ENCODE results near the gene AHCY.

AHCY gene

GRCh38 chr20:34282041-34282440 lies 21.1 kb downstream of the AHCY start:
- H3K36me3 ChIP-seq (ENCODE audit: control insufficient read depth, insufficient read depth, low read length), result peaks cover 44% of the 10 kb centered on the region
- WGBS (ENCODE audit: extremely low coverage, insufficient coverage, low lambda C conversion rate), result no CpG with 5 or more reads among the region's 4 CpGs

GRCh38 chr20:34281177-34281576 lies 22.0 kb downstream of the AHCY start:
- no peak overlapping the region for H3K4me2 ChIP-seq (ENCODE audit: low read length)
- H3K56ac ChIP-seq (ENCODE audit: low read length), result no peak overlapping the region
- H3K27me3 ChIP-seq (ENCODE audit: insufficient read depth, low read length, poor library complexity), result no peaks in the 10 kb centered on the region
- H3K18ac ChIP-seq (ENCODE audit: low read length), result no peak overlapping the region
- H2BK5ac ChIP-seq (ENCODE audit: low read length), result no peak overlapping the region
- H4K5ac ChIP-seq (ENCODE audit: low read length), result no peak overlapping the region
- H3K9ac ChIP-seq (ENCODE audit: low read length), result no peak overlapping the region
- H3K79me1 ChIP-seq (ENCODE audit: low read length), result no peaks in the 10 kb centered on the region
- H3K4me3 ChIP-seq (ENCODE audit: low read length), result no peak overlapping the region
- H3K23ac ChIP-seq (ENCODE audit: low read length), result no peak overlapping the region
- peaks cover 47% of the 10 kb centered on the region for H3K36me3 ChIP-seq (ENCODE audit: control insufficient read depth, insufficient read depth, low read length)
- no peak overlapping the region for H3K27ac ChIP-seq (ENCODE audit: low read depth, low read length)
- WGBS (ENCODE audit: extremely low coverage, insufficient coverage, low lambda C conversion rate), result no CpG with 5 or more reads among the region's 3 CpGs
- no peaks in the 10 kb centered on the region for H3K79me2 ChIP-seq (ENCODE audit: control insufficient read depth, insufficient read depth, low read length)
- no peak overlapping the region for H2BK120ac ChIP-seq (ENCODE audit: low read depth, low read length)
- H2AK5ac ChIP-seq (ENCODE audit: low read length), result no peak overlapping the region
- no peak for DNase-seq
- no peak overlapping the region for H3K4ac ChIP-seq (ENCODE audit: low read depth, low read length)
- no peak overlapping the region for H4K8ac ChIP-seq (ENCODE audit: low read depth, low read length)
- H2BK15ac ChIP-seq (replicated peaks; ENCODE audit: low read depth), result no peak overlapping the region
- no peaks in the 10 kb centered on the region for H3K4me1 ChIP-seq (ENCODE audit: control insufficient read depth, low read depth, low read length)

More at GRCh38 chr20:34282041-34282440, 21.1 kb downstream of the AHCY start:
- Histone ChIP-seq H2AK5ac (ENCODE audit: low read length) (no peak overlapping the region), H3K79me1 (ENCODE audit: low read length) (no peaks in the 10 kb centered on the region), H3K27me3 (ENCODE audit: insufficient read depth, low read length, poor library complexity) (no peaks in the 10 kb centered on the region), H2BK5ac (ENCODE audit: low read length) (no peak overlapping the region), H3K4me2 (ENCODE audit: low read length) (no peak overlapping the region), H3K18ac (ENCODE audit: low read length) (no peak overlapping the region), H3K4me1 (ENCODE audit: control insufficient read depth, low read depth, low read length) (no peaks in the 10 kb centered on the region), H3K9ac (ENCODE audit: low read length) (no peak overlapping the region), H3K56ac (ENCODE audit: low read length) (no peak overlapping the region), H3K79me2 (ENCODE audit: control insufficient read depth, insufficient read depth, low read length) (no peaks in the 10 kb centered on the region), H3K27ac (ENCODE audit: low read depth, low read length) (no peak overlapping the region), H4K8ac (ENCODE audit: low read depth, low read length) (no peak overlapping the region), H2BK120ac (ENCODE audit: low read depth, low read length) (no peak overlapping the region), H3K4ac (ENCODE audit: low read depth, low read length) (no peak overlapping the region), H3K23ac (ENCODE audit: low read length) (no peak overlapping the region), H3K4me3 (ENCODE audit: low read length) (no peak overlapping the region), H4K5ac (ENCODE audit: low read length) (no peak overlapping the region), H2BK15ac (replicated peaks; ENCODE audit: low read depth) (no peak overlapping the region)
- DNase-seq, result no peak

DNA sequence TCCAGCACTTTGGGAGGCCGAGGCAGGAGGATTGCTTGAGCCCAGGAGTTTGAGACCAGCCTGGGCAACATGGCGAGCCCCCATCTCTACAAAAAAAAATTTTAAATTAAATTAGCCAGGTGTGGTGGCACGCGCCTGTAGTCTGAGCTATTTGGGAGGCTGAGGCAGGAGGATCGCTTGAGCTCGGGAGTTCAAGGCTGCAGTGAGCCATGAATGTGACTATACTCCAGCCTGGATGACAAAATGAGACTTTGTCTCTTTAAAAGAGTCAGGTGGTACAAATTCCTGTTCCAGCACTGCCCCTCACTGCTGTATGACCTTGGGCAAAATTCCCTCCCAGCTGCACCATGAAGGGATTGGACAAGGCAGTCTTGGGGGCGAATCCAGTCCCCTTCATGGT lies 28.5 kb downstream of the AHCY start:
- no peak overlapping the region for H3K27ac ChIP-seq (ENCODE audit: low read depth, low read length)
- no peaks in the 10 kb centered on the region for H3K79me2 ChIP-seq (ENCODE audit: control insufficient read depth, insufficient read depth, low read length)
- H3K4ac ChIP-seq (ENCODE audit: low read depth, low read length), result no peak overlapping the region
- no peak overlapping the region for H2BK120ac ChIP-seq (ENCODE audit: low read depth, low read length)
- no CpG with 5 or more reads among the region's 7 CpGs for WGBS (ENCODE audit: extremely low coverage, insufficient coverage, low lambda C conversion rate)
- no peak overlapping the region for H3K9ac ChIP-seq (ENCODE audit: low read length)
- no peak overlapping the region for H3K23ac ChIP-seq (ENCODE audit: low read length)
- H3K27me3 ChIP-seq (ENCODE audit: insufficient read depth, low read length, poor library complexity), result no peaks in the 10 kb centered on the region
- no peak overlapping the region for H2AK5ac ChIP-seq (ENCODE audit: low read length)
- DNase-seq, result no peak
- H3K4me3 ChIP-seq (ENCODE audit: low read length), result no peak overlapping the region
- H3K18ac ChIP-seq (ENCODE audit: low read length), result no peak overlapping the region
- H4K5ac ChIP-seq (ENCODE audit: low read length), result no peak overlapping the region
- no peaks in the 10 kb centered on the region for H3K4me1 ChIP-seq (ENCODE audit: control insufficient read depth, low read depth, low read length)
- H3K79me1 ChIP-seq (ENCODE audit: low read length), result no peaks in the 10 kb centered on the region
- peaks cover 14% of the 10 kb centered on the region for H3K36me3 ChIP-seq (ENCODE audit: control insufficient read depth, insufficient read depth, low read length)
- H4K8ac ChIP-seq (ENCODE audit: low read depth, low read length), result no peak overlapping the region
- H3K56ac ChIP-seq (ENCODE audit: low read length), result no peak overlapping the region
- no peak overlapping the region for H3K4me2 ChIP-seq (ENCODE audit: low read length)
- H2BK15ac ChIP-seq (replicated peaks; ENCODE audit: low read depth), result no peak overlapping the region
- no peak overlapping the region for H2BK5ac ChIP-seq (ENCODE audit: low read length)

DNA sequence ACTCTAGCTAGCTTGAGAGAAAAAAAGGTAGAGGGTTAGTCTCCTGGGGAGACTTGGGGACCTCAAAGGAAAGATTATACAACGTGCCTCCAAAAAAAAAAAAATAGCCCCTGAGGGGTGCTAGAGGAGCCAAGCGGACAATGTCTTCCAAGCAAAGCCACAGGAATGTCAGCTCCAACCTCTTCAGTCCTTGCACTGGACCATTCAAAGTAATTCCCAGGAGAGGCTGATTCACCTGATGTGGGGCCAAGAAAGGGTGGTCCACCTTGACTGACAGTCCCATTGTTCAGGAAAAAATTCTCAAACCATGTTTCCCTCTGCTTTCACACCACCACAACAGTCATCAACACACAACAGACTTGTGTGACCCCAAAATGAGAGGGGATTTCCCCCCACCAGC lies 31.2 kb downstream of the AHCY start:
- Histone ChIP-seq H3K9ac (ENCODE audit: low read length) (no peak overlapping the region), H3K23ac (ENCODE audit: low read length) (no peak overlapping the region), H3K4me3 (ENCODE audit: low read length) (no peak overlapping the region), H4K8ac (ENCODE audit: low read depth, low read length) (no peak overlapping the region), H3K27ac (ENCODE audit: low read depth, low read length) (no peak overlapping the region), H3K56ac (ENCODE audit: low read length) (no peak overlapping the region), H3K4me1 (ENCODE audit: control insufficient read depth, low read depth, low read length) (no peaks in the 10 kb centered on the region), H3K79me1 (ENCODE audit: low read length) (no peaks in the 10 kb centered on the region), H3K27me3 (ENCODE audit: insufficient read depth, low read length, poor library complexity) (no peaks in the 10 kb centered on the region), H2BK15ac (replicated peaks; ENCODE audit: low read depth) (no peak overlapping the region), H3K36me3 (ENCODE audit: control insufficient read depth, insufficient read depth, low read length) (peaks cover 6% of the 10 kb centered on the region), H3K4ac (ENCODE audit: low read depth, low read length) (no peak overlapping the region), H2BK5ac (ENCODE audit: low read length) (no peak overlapping the region), H3K18ac (ENCODE audit: low read length) (no peak overlapping the region), H3K4me2 (ENCODE audit: low read length) (no peak overlapping the region), H2AK5ac (ENCODE audit: low read length) (no peak overlapping the region), H2BK120ac (ENCODE audit: low read depth, low read length) (no peak overlapping the region), H4K5ac (ENCODE audit: low read length) (no peak overlapping the region), H3K79me2 (ENCODE audit: control insufficient read depth, insufficient read depth, low read length) (no peaks in the 10 kb centered on the region)
- DNase-seq, result no peak
- WGBS (ENCODE audit: extremely low coverage, insufficient coverage, low lambda C conversion rate), result no CpG with 5 or more reads among the region's 2 CpGs

DNA sequence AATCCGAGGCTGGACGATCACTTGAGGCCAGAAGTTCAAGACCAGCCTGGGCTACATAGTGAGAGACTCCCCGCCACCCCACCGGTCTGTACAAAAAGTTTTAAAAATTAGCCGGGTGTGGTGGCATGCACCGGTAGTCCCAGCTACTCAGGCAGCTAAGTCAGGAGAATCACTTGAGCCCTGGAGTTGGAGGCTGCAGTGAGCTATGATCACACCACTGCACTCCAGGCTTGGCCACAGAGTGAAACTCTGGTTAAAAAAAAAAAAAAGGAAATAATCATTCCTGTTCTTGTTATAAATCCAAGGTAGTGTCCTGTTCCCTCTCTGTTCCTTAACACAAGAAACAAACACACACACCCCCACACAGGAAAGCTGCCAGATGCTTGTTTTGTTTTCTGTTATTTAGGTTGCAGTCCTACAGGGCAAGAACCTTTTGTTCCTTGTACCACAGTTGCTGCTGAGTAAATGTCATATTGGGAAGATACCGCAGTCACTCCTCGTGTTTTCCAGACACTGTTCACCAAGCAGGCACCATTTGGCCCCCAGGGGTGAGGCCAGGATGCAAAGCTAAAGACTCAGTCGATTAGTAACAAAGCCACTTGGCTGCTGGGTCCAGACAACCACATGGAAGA lies 33.0 kb downstream of the AHCY start:
- Histone ChIP-seq H3K4me2 (ENCODE audit: low read length) (no peak overlapping the region), H3K27me3 (ENCODE audit: insufficient read depth, low read length, poor library complexity) (no peaks in the 10 kb centered on the region), H3K56ac (ENCODE audit: low read length) (peak overlapping the region; percentile 42), H3K9ac (ENCODE audit: low read length) (no peak overlapping the region), H3K27ac (ENCODE audit: low read depth, low read length) (no peak overlapping the region), H3K4me3 (ENCODE audit: low read length) (no peak overlapping the region), H3K4me1 (ENCODE audit: control insufficient read depth, low read depth, low read length) (no peaks in the 10 kb centered on the region), H3K18ac (ENCODE audit: low read length) (no peak overlapping the region), H2BK120ac (ENCODE audit: low read depth, low read length) (no peak overlapping the region), H3K36me3 (ENCODE audit: control insufficient read depth, insufficient read depth, low read length) (no peaks in the 10 kb centered on the region), H2BK5ac (ENCODE audit: low read length) (no peak overlapping the region), H3K79me1 (ENCODE audit: low read length) (no peaks in the 10 kb centered on the region), H3K23ac (ENCODE audit: low read length) (no peak overlapping the region), H3K4ac (ENCODE audit: low read depth, low read length) (no peak overlapping the region), H4K8ac (ENCODE audit: low read depth, low read length) (no peak overlapping the region), H2AK5ac (ENCODE audit: low read length) (no peak overlapping the region), H3K79me2 (ENCODE audit: control insufficient read depth, insufficient read depth, low read length) (no peaks in the 10 kb centered on the region), H4K5ac (ENCODE audit: low read length) (no peak overlapping the region), H2BK15ac (replicated peaks; ENCODE audit: low read depth) (no peak overlapping the region)
- DNase-seq, result no peak
- WGBS (ENCODE audit: extremely low coverage, insufficient coverage, low lambda C conversion rate), result no CpG with 5 or more reads among the region's 9 CpGs
